Sigmoid colon (tissue), 7 donors: Measurements from ENCODE around the gene MORF4L1. TPM values are rescaled to one million over a fixed set of nuclear protein-coding genes. Genes with fewer than 3 reads are reported as not detected.
A peak's percentile ranks its signal among the peaks of the same experiment; 100 is the strongest.

Experiments used
- DNase-seq: peaks from one replicate; pipeline ENCODE4 v3.0.0-alpha.2; 2019
- H3K27ac ChIP-seq, 4 donors: fragments of 200-600 bp; sonication (generic); one replicate each; pipeline ENCODE4 v1.5.1; 2016 to 2019; ENCODE audit warnings: mild to moderate bottlenecking in 1 of 4
- H3K27me3 ChIP-seq, 3 donors: fragments of 200-600 bp; sonication (generic); one replicate each; pipeline ENCODE4 v1.5.1; 2019; ENCODE audit warnings: mild to moderate bottlenecking in 1 of 3
- H3K36me3 ChIP-seq, 4 donors: fragments of 200-600 bp; sonication (generic); one replicate each; pipeline ENCODE4 v1.5.1; 2016 to 2019
- H3K4me1 ChIP-seq, 4 donors: fragments of 200-600 bp; sonication (generic); one replicate each; pipeline ENCODE4 v1.5.1; 2017 to 2019
- H3K4me3 ChIP-seq, 4 donors: fragments of 200-600 bp; sonication (generic); one replicate each; pipeline ENCODE4 v1.5.1; 2017 to 2019; ENCODE audit warnings: mild to moderate bottlenecking in 2 of 4, moderate library complexity in 1 of 4
- H3K9me3 ChIP-seq, 4 donors: fragments of 200-600 bp in 3 of 4; sonication (generic) in 3 of 4; one replicate each; pipeline versions ENCODE4 v1.5.1 to v1.6.1; 2013 to 2019
- EP300 ChIP-seq, 4 donors: sonication (generic); formaldehyde crosslinking; IDR thresholded peaks; one replicate each; pipeline ENCODE4 v1.6.1; 2017; ENCODE audit warnings: antibody characterized with exemption in 4 of 4
- POLR2A ChIP-seq, 2 donors: fragments of 450-650 bp; IDR thresholded peaks; one replicate each; pipeline ENCODE4 v1.6.1; 2016; ENCODE audit warnings: antibody characterized with exemption in 2 of 2, mild to moderate bottlenecking in 2 of 2, moderate library complexity in 2 of 2
- POLR2AphosphoS5 ChIP-seq, 4 donors: sonication (generic); formaldehyde crosslinking; IDR thresholded peaks; one replicate each; pipeline ENCODE4 v1.6.1; 2017; ENCODE audit warnings: antibody characterized with exemption in 4 of 4
- WGBS, 2 donors: extraction: QIAGEN DNeasy Blood & Tissue Kit; methylation state at CpG; one replicate each; pipeline ENCODE4 v1.1.7; 2013; 5-methylcytosine and 5-hydroxymethylcytosine counted together
- intact Hi-C: fragments of 100-400 bp; cut with DNase I; formaldehyde crosslinking; loops from one replicate; pipeline ENCODE4 v1.15.1; 2023
- polyA plus RNA-seq, 3 donors: library from polyadenylated mRNA; stranded (reverse); fragments of 200-250 nt; gene quantifications; one replicate each; pipeline ENCODE4 v1.2.3, GENCODE V29; 2013
- total RNA-seq, 4 donors: library from RNA; depleted of rRNA; stranded (reverse); fragments of >200 nt; gene quantifications; one replicate each; pipeline ENCODE4 v1.1.0, GENCODE V29; 2016
- TF ChIP-seq, protein P1 (sequence below), 4 experiments: fragments of 450-650 bp in 3 of 4; fragments of 200-600 bp in 1 of 4; IDR thresholded peaks; one replicate each; pipeline ENCODE4 v1.5.1; 2016 to 2019; ENCODE audit warnings: antibody characterized with exemption in 4 of 4, mild to moderate bottlenecking in 3 of 4, moderate library complexity in 2 of 4
- donor health status: healthy with polysubstance abuse.
- donor health status: Bipolar disorder and iron deficiency.
- donor health status: healthy.

The MORF4L1 gene
- total and polyA plus RNA-seq, 7 donors, result 245 to 500 (median 318) TPM

DNA sequence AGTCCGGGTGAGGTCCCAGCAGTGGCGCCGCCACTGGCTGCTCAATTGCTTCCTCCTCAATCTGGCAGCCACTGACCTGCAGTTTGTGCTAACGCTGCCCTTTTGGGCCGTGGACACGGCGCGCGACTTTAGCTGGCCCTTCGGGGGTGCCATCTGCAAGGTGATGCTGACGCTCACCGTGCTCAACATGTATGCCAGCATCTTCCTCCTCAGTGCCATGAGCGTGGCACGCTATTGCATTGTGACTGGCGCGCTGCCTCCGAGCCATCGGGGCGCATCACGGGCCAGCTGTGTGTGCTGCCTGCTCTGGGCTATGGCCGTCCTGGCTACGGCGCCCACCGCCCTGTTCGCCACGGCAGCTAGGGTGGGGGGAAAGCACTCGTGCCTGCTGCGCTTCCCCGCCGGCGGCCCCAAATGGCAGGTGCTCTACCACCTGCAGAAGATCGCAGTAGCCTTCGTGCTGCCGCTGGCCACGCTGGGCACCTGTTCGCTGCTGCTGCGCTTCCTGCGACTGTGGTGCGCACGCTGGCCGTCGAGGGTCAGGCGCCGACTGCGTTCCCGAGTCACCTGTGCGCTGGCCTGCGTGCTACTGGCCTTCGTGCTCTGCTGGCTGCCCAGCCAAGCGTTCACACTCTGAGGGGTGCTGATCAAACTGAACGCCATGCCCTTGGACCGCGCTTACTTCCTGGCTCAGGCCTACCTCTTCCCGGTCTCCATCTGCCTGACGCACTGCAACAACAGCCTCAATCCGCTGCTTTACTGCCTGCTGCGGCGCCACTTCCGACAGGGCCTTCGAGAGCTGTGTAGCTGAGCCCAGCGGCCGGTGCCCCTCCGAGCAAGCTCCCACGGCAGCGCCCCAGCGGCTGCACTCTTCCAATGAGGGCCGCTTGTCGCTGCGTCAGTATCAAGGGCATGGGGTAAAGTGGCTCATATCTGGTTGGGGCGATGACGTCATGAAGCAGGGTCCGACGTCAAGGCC lies 41.2 kb upstream of the MORF4L1 start:
- H3K27me3 ChIP-seq, result peaks cover 0 to 3% (median 0%) of the 10 kb centered on the region in 3 donors
- intact Hi-C loops, result no loop called here
- no peaks in the 10 kb centered on the region for H3K36me3 ChIP-seq
- no peaks in the 10 kb centered on the region for H3K9me3 ChIP-seq
- TF ChIP-seq EP300 (IDR thresholded peaks at IDR 0.05), result no peak
- TF ChIP-seq, protein P1, sequence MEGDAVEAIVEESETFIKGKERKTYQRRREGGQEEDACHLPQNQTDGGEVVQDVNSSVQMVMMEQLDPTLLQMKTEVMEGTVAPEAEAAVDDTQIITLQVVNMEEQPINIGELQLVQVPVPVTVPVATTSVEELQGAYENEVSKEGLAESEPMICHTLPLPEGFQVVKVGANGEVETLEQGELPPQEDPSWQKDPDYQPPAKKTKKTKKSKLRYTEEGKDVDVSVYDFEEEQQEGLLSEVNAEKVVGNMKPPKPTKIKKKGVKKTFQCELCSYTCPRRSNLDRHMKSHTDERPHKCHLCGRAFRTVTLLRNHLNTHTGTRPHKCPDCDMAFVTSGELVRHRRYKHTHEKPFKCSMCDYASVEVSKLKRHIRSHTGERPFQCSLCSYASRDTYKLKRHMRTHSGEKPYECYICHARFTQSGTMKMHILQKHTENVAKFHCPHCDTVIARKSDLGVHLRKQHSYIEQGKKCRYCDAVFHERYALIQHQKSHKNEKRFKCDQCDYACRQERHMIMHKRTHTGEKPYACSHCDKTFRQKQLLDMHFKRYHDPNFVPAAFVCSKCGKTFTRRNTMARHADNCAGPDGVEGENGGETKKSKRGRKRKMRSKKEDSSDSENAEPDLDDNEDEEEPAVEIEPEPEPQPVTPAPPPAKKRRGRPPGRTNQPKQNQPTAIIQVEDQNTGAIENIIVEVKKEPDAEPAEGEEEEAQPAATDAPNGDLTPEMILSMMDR (IDR thresholded peaks at IDR 0.05), result no peak
- TF ChIP-seq POLR2AphosphoS5 (IDR thresholded peaks at IDR 0.05), result no peak
- no peak for TF ChIP-seq POLR2A (IDR thresholded peaks at IDR 0.05)
- WGBS, 2 donors, result 82 to 90% methylated on average over 73 of the region's 73 CpGs
- peaks cover 0 to 6% (median 3%) of the 10 kb centered on the region in 4 donors for H3K4me1 ChIP-seq
- no peak for DNase-seq
- H3K27ac ChIP-seq, result no peak overlapping the region
- peak overlapping the region in 1 of 4 donors; percentile 10 for H3K4me3 ChIP-seq

DNA sequence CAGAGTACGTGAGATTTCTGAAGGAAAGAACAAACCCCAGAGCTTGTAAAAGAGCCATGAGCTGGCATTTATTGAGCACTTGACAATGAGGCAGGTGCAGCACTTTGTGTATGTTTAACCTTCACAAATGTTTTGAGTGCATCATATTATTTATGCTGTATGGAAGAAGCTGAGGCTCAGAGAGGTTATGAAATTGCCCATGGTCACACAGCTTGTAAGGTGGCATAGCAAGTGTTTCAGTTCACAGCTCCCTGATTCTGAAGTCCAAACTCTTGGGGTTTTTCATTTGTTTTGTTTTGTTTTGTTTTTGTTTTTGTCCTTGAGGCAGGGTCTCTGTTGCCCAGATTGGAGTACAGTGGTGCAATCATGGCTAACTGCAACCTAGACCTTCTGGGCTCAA lies 36.4 kb upstream of the MORF4L1 start:
- DNase-seq, result no peak
- WGBS, 2 donors, result 29 to 67% methylated on average over 1 of the region's 1 CpG
- intact Hi-C loops, result no loop called here
- H3K27ac ChIP-seq, result no peak overlapping the region
- H3K27me3 ChIP-seq, result peaks cover 0 to 1% (median 0%) of the 10 kb centered on the region in 3 donors
- H3K4me1 ChIP-seq, result no peaks in the 10 kb centered on the region
- no peaks in the 10 kb centered on the region for H3K9me3 ChIP-seq
- TF ChIP-seq, protein P1 (IDR thresholded peaks at IDR 0.05), result no peak
- TF ChIP-seq POLR2AphosphoS5 (IDR thresholded peaks at IDR 0.05) (no peak), EP300 (IDR thresholded peaks at IDR 0.05) (no peak), POLR2A (IDR thresholded peaks at IDR 0.05) (no peak)
- H3K4me3 ChIP-seq, result no peak overlapping the region
- no peaks in the 10 kb centered on the region for H3K36me3 ChIP-seq

DNA sequence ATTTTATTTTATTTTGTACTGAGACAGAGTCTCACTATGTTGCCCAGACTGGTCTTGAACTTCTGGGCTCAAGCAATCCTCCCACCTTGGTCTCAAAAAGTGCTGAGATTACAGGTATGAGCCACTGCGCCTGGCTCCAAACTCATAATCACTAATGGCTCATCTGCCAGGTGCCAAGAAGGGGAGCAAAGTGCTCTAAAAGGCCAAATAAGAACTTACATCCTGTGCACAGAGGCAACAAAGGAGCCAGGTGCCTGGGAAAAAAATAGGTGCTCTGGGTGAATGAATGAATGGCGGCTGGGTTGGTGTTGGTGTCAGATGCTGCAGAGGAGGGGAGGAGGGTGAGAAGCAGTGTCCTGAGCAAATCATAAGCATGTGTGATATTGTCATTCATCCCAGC lies 35.6 kb upstream of the MORF4L1 start:
- Histone ChIP-seq H3K27ac (no peak overlapping the region), H3K9me3 (no peaks in the 10 kb centered on the region), H3K27me3 (no peaks in the 10 kb centered on the region), H3K4me1 (no peaks in the 10 kb centered on the region), H3K4me3 (no peak overlapping the region), H3K36me3 (no peaks in the 10 kb centered on the region)
- 47 to 71% methylated on average over 2 of the region's 2 CpGs for WGBS, 2 donors
- TF ChIP-seq POLR2AphosphoS5 (IDR thresholded peaks at IDR 0.05) (no peak), POLR2A (IDR thresholded peaks at IDR 0.05) (no peak), EP300 (IDR thresholded peaks at IDR 0.05) (no peak)
- TF ChIP-seq, protein P1 (IDR thresholded peaks at IDR 0.05), result no peak
- intact Hi-C loops, result no loop called here
- DNase-seq, result no peak

DNA sequence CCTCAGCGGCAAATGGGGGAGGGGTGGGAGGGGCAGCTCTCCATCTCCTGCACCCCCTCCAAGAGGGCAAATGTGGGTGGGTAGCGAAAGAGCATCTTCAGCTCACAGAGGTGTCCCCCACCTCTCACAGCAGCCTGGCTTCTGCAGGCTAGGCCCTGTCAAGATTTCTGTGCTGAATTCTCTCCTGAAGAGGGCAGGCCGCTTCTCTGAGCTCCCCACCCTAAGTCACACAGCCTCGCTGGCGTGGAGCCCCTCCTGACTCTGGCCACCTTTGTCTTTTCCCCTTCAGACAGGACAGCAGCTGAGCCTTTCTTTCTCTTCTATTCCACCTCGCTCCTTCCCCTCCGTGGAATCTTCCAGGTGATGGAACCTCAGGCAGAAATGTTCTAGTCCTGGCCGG lies 35.1 kb upstream of the MORF4L1 start:
- no peaks in the 10 kb centered on the region for H3K36me3 ChIP-seq
- H3K9me3 ChIP-seq, result no peaks in the 10 kb centered on the region
- H3K27ac ChIP-seq, result no peak overlapping the region
- WGBS, 2 donors, result 93 to 94% methylated on average over 8 of the region's 8 CpGs
- H3K27me3 ChIP-seq, result no peaks in the 10 kb centered on the region
- no peaks in the 10 kb centered on the region for H3K4me1 ChIP-seq
- H3K4me3 ChIP-seq, result no peak overlapping the region
- DNase-seq, result no peak
- intact Hi-C loops, result no loop called here
- no peak for TF ChIP-seq POLR2A (IDR thresholded peaks at IDR 0.05)
- no peak for TF ChIP-seq EP300 (IDR thresholded peaks at IDR 0.05)
- TF ChIP-seq, protein P1 (IDR thresholded peaks at IDR 0.05), result no peak
- no peak for TF ChIP-seq POLR2AphosphoS5 (IDR thresholded peaks at IDR 0.05)
